Hematopoietic multipotent progenitor cell (in vitro differentiated cells): ENCODE results near the gene USP48. TPM values are rescaled to one million over a fixed set of nuclear protein-coding genes. Genes with fewer than 3 reads are reported as not detected.
"Not testable (repeated sequence)": the region's sequence is repeated elsewhere in the genome, so short reads cannot be mapped to it uniquely, and the experiment has no call there.

Experiments used
- DNase-seq, 3 donors: peaks; one replicate each; pipeline ENCODE4 v3.0.0-alpha.2; 2011 to 2015; ENCODE audit warnings: low read depth in 2 of 3, low spot score in 2 of 3
- total RNA-seq: library from RNA; depleted of rRNA; stranded (reverse); fragments of >200 nt; gene quantifications from one replicate; pipeline ENCODE4 v1.2.3, GENCODE V29; 2012

USP48 gene
- total RNA-seq, 1 donor, result 31.2 TPM

DNA sequence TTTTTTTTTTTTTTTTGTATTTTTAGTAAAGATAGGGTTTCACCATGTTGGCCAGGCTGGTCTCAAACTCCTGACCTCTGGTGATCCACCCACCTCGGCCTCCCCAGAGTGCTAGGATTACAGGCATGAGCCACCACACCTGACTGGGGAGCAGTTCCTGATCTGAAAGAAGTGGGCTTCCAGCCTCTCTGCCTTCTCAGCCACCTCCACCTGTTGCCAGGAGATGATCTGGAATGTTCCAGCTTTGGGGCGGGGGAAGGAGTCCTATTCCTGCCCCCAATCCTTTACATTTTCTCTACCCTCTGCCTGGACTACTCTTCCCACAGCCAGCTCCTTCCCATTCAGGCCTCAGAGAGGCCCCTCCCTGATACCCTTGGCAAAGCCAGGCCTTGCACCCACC, 141.9 kb downstream of the USP48 start:
- no peak for DNase-seq

DNA sequence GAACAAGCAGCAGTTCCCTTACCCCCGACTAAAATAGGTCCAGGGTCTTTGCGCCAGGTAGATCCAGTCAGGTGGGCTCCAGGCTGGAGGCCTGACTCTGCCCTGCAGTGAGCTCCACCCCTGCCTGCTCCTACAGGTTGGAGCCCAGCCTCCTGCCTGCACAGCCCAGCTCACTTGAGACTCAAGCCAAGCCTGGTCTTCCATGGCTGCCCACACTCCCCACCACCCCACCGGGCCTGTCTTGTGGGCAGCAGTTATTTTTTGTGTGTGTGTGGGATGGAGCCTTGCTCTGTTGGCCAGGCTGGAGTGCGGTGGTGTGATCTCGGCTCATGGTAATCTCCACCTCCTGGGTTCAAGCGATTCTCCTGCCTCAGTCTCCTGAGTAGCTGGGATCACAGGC, 142.3 kb downstream of the USP48 start:
- DNase-seq, result no peak

DNA sequence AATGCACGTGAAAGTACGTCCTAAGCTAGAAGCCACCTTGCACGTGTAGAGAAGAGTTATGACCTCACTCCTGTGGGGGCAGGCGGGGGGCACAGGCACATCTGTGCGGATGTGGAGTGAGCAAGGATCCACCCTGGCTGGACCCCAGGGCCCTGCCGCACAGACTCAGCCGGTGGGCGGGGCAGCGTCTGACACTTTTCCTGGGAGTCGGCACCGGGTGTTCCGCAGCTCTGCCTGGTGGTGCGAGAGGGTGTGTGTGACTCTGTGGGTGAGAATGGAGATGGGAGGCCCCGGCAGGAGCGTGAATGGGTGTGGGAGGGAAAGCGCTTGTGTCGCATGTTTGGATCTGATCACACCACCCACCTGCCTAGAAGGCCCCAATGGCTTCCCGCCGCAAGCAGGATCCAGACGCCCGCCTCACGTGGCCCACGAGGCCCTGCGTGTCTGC, 143.3 kb downstream of the USP48 start:
- DNase-seq, result no peak

DNA sequence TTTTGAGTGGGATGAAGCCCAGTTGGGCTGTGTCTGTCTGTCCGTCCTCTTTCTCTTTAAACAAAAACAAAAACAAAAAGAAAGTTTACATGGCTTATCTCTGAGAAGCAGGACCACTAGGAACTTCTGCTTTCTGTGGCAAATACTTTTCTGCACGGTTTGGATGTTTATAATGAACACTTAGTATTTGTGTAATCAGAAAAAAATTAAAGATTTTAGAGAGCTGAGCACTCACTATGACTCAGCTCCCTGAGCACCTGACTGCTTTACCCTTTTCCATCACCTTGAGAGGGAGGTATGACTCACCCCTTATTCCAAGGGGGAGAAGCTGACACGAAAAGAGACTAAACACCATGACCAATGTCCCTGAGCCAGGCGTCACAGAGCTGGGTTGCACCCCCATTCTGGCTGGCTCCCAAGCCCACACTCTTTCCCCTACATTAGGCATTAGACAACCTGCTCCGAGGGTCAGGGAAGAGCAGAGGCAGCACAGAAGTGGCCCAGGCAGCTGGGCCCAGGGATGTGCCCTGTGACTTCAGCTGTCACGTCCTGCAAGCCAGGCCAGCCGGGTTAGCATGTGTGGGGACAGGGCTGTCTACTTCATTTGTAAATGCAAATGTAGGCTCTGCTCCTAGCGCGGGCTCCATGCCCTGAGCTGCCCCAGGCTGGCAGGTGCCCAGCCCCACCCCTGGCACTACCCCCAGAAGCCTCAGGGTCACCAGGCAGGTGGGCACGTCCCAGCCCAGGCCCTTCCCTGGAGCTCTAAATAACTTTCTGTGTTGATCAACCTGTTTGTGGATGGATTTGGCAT, 144.2 kb downstream of the USP48 start:
- DNase-seq, result peak in 2 of 3 donors; percentile 93

DNA sequence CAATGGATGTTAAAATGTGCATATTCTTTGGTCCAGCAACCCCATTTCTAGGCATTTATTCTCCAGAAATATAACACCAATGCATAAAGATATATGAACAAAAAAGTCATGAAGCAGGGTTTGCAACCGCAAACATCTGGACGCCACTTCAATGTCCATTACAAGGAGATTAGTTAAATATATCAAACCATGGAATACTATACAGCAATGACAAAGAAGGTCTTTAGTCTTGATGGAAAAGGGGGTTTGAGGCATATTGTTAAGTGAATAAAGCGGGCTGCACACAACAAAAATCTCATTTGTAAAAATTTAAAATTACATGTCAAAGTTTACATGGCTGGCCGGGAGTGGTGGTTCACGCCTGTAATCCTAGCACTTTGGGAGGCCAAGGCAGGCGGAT, 145.4 kb downstream of the USP48 start:
- DNase-seq, result no peak

DNA sequence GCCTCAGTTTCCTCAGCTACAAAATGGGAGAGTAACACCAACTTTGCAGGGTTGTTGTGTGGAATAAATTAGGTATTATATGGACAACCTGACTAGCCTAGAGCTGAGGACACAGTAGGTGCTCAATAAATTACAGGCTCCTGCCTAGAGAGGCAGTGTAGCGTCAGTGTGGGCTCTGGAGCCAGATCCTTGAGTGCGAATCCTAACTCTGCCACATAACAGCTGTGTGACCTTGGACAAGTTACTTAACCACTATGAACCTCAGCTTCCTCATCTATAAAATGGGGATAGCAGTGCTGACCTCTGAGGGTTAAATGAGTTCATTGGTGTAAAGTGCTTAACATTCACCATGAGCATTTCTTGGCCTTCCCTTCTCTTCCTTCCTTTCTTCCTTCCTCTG, 146.9 kb downstream of the USP48 start:
- DNase-seq, result no peak

DNA sequence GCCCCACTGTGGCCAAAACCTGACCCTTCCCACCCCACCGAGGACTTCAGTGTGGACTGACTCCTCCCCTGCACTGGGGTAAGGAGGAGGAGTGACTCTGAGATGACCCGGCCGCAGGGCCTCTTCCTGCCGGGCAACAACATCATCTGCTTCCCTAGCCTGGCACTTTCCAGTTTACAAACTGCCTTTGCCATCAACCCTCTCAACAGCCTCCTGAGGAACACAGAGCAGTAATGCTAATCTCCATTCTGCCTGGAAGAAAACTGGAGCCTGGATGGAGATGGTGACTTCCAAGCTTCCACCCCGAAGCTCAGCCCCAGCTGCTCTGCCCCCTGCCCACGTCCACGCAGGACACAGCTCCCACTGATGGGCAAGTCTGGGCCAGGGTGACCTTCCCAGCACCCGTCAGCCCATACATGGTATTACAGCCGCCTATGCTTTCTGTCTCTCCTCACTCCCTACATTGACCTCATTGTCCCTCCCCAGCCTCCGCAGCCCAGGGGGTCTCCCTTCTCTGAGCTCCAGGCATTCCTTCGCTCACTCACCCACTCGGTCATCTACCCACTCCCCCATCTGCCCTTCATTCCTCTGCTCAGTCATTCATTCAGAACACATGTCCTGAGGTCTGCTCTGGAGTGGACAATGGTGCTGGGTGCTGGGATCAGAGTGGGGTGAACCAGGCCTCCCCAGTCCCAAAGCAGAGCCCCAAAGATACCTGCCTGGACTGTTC, 148.0 kb downstream of the USP48 start:
- DNase-seq, result no peak

DNA sequence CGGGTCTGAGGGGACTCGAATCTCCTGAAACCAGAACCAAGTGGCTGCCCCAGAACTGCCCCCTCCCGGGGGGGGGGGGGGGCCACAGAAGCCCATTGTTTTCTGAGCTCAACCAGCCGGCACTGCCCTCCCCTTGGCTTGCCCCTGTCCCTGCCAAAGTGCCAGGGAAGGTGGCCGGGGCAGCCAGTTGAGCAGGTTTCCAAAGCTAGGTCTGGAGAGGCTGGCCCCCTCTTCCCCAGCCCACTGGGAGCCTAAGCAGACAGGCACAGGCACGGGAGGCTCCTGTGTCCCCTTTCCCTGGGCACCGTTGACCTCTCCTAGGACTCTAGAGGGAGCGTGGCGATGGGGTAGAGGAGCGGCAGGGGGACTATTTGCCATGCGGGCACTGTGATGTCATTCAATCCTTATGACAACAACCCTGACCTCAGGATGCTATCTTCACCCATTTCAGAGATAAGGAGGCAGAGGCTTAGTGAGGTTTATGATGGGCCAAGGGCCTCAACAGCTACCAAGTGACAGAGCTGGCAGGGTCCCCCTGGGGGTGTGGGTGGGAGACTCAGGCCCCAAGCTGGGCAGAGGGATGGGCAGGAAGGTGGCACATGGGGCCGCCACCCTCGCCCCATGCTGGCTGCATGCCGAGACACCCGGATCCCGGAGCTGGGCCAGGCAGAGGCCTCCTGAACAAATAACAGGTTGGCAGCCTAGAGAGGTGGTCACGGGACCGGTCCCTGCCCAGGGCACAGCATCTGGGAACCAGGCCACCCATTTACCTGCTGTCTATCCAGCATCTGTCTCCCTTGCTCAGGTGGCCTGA, 148.8 kb downstream of the USP48 start:
- no peak for DNase-seq

DNA sequence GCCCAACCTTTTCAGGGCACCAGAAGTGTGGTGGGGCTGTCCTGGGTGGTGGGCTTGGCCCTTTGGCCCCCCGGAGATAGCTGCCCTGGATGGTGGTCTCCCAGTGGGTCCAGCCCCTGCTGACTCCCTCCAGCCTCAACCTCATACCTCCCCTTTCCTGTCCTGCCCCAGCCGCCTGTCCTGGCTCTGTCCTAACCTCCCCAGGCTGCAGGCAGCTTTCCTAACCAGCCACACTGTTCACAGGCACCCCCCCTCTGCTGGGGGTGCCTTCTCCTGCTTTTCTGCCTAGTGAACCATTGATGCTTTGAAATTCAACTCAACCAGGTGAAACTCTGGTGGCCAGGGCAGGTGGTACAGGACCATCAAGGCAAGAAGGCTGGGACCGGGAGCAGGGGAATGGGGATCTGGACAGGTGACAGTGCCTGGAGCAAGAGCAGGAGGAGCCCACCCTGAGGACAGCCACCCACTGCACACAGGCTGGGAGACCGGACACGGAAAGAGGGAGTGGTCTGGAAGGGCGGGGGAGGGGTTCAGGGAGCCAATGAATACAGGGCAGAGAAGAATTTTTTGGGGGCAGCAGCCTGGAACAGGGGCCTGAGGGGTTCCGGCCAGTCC, 149.7 kb downstream of the USP48 start:
- DNase-seq, result no peak

DNA sequence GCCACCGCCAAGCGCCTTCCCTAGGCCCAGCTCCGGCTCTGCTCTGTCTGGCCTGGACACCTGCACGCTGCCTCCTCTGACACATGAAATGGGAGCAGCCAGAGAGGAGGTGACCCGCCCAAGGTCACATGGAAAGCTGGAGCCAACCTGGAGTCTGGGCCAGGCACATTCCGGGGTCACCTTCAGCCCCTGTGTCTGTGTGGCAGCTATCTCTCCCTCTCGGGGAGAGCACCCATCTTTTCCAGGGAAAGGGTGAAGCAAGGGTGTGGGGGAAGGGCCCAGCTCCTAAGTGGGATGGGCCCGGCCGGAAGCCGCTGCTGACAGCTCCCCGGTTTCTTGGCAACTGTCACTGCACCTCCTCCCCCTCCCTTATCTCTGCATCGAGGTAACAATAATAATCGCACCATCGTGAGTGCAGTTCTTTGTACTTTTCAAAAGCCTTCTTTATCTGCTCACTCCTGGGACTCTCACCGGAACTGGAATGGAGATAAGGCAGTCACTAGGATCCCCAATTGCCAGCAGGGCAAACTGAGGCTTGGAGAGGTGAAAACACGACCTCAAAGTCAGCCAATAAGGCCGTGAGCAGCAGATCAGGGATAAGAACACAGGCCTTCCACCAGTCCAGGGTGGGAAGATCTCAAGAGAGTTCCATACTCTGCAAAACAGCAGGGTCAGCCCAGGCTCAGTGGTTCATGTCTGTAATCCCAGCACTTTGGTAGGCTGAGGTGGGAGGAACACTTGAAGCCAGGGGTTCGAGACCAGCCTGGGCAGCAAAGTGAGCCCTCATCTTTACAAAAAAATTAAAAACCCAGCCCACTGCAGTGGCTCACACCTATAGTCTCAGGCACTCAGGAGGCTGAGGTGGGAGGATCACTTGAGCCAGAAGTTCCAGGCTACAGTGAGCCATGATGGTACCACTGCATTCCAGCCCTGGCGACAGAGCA, 150.7 kb downstream of the USP48 start:
- no peak for DNase-seq

DNA sequence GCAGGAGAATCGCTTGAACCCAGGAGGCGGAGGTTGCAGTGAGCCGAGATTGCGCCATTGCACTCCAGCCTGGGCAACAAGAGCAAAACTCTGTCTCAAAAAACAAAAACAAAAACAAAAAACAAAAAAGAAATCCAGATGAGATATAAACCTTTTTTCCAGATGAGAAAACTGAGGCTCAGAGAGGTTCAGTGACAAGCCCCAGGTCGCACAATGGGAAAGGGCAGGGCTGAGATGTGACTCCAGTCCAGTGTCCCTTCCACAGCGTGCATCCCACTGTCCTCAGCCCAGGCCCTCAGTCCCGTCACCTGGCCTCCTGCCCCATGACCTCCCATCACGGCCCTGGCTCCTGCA, 151.4 kb downstream of the USP48 start:
- not testable (repeated sequence) for DNase-seq

DNA sequence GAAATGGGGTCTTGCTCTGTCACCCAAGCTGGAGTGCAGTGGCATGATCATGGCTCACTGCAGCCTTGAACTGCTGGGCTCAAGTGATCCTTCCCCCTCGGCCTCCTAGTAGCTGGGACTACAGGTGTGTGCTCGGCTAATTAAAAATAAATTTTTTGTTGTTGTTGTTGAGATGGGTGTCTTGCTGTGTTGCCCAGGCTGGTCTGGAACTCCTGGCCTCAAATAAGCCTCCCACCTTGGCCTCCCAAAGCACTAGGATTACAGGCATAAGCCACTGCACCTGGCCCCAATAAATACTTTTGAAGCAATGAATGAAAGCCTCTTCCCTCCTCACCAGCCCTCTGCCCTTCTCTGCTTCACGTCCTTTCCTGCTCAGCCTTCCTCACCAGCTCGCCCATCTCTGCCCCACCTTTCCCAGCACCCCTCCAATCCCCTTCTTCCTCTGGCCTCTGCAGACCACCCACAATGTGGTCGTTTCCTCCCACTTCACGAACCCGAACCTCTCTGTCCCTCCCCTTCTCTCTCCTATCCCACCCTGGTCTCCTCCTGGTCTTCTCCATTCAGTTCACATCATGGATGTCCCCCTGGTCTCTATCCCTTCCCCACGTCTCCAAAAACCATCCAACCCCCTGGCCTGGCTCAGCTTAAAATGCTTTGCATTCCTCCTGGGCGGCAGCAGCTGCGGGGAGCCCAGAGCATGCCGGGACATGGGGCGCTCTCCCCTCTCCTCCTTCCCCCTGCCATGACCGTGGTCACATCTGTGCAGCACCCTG, 152.2 kb downstream of the USP48 start:
- DNase-seq, result no peak

DNA sequence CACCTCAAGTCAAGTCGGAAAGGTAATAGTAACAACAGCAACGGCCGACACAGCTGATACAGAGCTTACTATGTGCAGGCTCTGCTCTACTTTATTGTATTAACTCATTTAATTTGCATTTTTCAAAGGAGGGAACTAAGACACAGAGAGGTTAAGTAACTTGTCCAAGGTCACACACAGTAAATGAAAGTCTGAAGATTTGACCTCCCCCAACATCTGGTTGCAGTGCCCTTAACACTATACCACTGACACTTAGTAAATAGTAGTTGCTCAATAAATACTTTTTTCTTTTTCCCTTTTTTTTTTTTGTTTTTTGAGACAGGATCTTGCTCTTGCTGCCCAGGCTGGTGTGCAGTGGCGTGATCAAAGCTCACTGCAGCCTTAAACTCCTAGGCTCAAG, 153.0 kb downstream of the USP48 start:
- no peak for DNase-seq

DNA sequence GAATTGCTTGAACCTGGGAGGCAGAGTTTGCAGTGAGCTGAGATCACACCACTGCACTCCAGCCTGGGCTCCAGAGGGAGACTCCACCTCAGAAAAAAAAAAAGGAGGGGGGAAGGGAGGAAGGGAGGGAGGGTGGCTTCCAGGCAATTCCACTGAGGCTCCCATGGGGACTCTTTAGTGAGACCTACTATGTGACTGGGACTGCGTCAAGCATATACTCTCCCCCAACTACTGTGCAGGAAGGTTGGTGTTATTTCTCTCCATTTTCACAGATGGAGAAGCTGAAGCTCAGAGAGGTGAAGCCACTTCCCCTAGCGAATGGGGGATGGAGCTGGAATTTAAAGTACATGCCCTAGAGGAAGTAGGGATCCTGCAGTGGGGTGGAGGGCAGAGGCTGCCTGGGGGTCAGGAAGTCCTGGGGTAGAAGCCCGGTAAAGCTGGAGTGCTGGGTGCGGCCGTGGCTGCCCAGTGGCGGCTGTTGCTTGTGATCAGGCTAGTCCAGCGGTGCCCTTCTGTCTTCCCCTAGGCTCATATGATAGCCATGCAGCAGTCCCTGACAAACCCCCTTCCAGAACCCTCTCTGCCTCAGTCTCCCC, 154.1 kb downstream of the USP48 start:
- no peak for DNase-seq

Other genes with a start within 250 kb of the USP48 start
- 0.27 TPM for gene RAP1GAP, start 113.8 kb downstream of the USP48 start, total RNA-seq
- 9.4 TPM for gene LDLRAD2, start 29.1 kb upstream of the USP48 start, total RNA-seq
- gene HSPG2, start 154.2 kb upstream of the USP48 start, total RNA-seq, result 158 TPM
- not detected for gene CELA3B, start 193.9 kb upstream of the USP48 start, total RNA-seq
- not detected for gene CELA3A, start 218.5 kb upstream of the USP48 start, total RNA-seq